ENCODE data around the gene AGTR2. TPM values are rescaled to one million over a fixed set of nuclear protein-coding genes. Genes with fewer than 3 reads are reported as not detected.
"Not testable (repeated sequence)": the region's sequence is repeated elsewhere in the genome, so short reads cannot be mapped to it uniquely, and the experiment has no call there.

Gene AGTR2, protein sequence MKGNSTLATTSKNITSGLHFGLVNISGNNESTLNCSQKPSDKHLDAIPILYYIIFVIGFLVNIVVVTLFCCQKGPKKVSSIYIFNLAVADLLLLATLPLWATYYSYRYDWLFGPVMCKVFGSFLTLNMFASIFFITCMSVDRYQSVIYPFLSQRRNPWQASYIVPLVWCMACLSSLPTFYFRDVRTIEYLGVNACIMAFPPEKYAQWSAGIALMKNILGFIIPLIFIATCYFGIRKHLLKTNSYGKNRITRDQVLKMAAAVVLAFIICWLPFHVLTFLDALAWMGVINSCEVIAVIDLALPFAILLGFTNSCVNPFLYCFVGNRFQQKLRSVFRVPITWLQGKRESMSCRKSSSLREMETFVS
- total RNA-seq = not detected in 2 replicates

- intact Hi-C loops (cut with micrococcal nuclease) = no loop called here
Observed at GRCh38 chrX:116170511-116170910, at the start of gene AGTR2. TSS of gene AGTR2 (plus strand) at chrX:116170744. CDS start at chrX:116172281, 1,537 bp downstream.

DNA sequence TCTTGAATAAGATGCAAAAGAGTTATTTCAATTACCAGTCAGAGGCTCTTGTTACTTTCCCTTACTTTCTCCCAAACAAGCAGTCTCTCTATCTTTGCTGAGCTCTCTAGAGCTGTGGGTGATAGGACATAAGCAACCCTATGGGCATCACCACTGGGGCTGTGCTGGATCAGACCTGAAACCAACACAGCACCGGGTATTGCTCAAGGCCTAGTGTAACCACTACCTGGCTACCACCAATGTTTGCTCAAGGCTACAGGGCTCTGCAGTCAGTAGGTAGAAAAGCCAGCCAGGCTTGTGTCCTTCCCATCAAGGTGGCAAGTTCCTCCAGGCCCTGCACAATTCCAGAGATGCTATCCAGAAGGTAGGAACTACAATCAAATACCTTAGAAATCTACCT, 35.3 kb upstream of the AGTR2 start:
- intact Hi-C loops (cut with micrococcal nuclease) = no loop called here

DNA sequence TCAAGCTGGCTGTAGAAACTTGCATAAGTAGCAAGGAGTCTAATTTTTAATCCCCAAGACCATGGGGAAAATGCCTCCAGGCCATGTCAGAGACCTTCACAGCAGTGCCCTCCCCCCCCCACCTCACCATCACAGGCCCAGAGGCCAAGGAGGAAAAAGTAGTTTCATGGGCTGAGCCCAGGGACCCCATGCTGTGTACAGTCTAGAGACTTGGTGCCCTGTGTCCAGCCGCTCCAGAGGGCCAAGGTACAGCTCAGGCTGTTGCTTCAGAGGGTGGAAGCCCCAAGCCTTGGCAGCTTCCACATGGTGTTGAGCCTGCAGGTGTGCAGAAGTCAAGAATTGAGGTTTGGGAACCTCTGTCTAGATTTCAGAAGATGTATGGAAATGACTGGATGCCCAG, 29.3 kb upstream of the AGTR2 start:
- intact Hi-C loops (cut with micrococcal nuclease) = not testable (repeated sequence)

DNA sequence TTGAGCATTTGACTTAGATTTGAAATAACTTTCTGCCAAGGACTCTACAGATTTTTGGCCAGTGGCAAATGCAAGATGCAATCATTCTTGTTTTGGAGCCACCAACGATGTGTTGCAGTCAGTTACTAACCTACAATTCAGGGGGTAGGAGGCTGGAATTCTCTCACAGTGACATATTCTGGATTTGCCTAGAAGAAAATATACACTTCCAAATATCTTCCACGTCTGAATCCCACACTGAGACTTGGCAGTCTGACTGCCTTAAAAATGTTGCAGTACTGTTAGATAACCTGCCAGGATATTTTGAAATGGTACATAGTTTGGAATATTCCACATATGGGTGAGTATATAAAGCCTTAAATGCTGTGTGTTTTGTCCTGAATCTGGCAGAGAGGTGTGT, 27.6 kb upstream of the AGTR2 start:
- intact Hi-C loops (cut with micrococcal nuclease) = no loop called here

- intact Hi-C loops (cut with micrococcal nuclease) = no loop called here
Observed at GRCh38 chrX:116172976-116173375, 2.4 kb downstream of the AGTR2 start.

GRCh38 chrX:116181300-116181699, 10.8 kb downstream of the AGTR2 start:
- intact Hi-C loops (cut with micrococcal nuclease) = no loop called here

DNA sequence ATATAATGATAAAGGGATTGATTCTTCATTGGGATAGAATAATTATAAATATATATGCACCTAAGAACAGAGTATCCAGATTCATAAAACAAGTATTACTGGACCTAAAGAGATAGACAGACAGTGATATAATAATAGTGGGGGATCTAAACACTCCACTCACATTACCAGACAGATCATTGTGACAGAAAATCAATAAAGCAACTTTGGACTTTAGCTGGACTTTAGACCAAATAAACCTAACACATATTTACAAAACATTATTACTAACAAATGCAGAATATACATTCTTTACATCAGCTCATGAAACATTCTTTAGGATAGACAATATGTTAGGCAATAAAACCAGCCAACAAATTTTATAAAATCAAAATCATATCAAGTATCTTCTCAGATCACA, 14.6 kb downstream of the AGTR2 start:
- intact Hi-C loops (cut with micrococcal nuclease) = no loop called here

DNA sequence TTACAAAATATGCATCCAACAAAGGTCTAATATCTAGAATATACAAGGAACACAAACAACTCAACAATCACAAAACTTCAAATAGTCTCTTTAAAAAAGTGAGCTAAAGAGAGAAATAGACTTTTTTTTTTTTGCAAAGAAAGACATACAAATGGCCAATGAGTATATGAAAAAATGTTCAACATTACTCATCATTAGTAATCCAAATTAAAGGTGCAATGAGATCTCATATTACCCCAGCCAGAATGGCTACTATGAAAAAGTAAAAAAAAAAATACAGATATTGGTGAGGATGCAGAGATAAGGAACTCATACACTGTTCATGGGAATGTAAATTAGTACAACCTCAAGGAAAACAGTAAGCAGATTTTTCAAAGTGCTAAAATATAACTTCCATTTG, 24.1 kb downstream of the AGTR2 start:
- intact Hi-C loops (cut with micrococcal nuclease) = no loop called here

DNA sequence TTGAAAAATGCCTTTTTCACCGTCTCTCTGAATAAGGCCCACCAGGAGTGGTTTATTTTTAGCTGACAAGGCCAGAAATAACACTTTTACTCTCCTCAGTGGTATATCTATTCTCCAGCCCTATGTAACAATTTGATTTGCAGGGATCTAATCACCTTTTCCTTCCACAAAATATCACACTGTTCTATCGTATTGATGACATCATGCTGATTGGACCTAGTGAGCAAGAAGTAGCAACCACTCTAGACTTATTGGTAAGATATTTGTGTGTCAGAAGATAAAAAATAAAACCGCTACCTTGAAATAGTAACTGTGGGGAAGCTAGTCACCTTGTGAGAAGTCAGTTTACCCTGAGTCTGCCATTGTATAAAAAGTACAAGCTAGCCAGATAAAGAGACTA, 27.7 kb downstream of the AGTR2 start:
- intact Hi-C loops (cut with micrococcal nuclease) = no loop called here

GRCh38 chrX:116198810-116199209, 28.3 kb downstream of the AGTR2 start:
- intact Hi-C loops (cut with micrococcal nuclease) = no loop called here

GRCh38 chrX:116204932-116205331, 34.4 kb downstream of the AGTR2 start:
- intact Hi-C loops (cut with micrococcal nuclease) = loop anchor here (10.0 kb wide), 1 partner anchor 1500 kb away; no protein-coding TSS in a partner anchor

DNA sequence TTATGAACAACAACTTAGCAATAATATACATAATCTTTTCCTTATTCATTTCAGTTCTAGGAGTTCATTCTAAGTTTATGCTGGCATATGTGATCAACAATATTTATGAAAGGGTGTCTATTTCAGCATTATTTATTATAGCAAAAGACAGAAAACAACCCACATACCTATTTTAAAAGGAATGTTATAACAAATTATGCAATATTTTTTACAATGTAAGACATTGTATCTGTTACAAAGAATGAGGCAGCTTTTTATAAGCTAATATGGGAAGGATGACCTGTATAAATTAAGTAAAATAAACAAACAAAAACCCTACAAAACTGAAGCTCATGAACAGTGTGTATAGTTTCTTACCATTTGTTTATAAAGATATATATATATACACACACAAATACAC, 42.7 kb downstream of the AGTR2 start:
- intact Hi-C loops (cut with micrococcal nuclease) = no loop called here

- intact Hi-C loops (cut with micrococcal nuclease) = not testable (repeated sequence)
Observed at GRCh38 chrX:116217080-116217479, 46.5 kb downstream of the AGTR2 start.

Measured in T-helper 1 cell treated with Interleukin-12 subunit alpha and Interleukin-12 subunit beta and Interleukin-4 antibody, amounts not matched to agents 30 ng/mL and 1 ng/mL, for 36 hours (primary cell).